ENCODE data around the gene INO80B. TPM values are rescaled to one million over a fixed set of nuclear protein-coding genes. Genes with fewer than 3 reads are reported as not detected.
A peak's percentile ranks its signal among the peaks of the same experiment; 100 is the strongest.

The INO80B gene
- total RNA-seq, 1 donor from 2014 or later, result 32.7 TPM

DNA sequence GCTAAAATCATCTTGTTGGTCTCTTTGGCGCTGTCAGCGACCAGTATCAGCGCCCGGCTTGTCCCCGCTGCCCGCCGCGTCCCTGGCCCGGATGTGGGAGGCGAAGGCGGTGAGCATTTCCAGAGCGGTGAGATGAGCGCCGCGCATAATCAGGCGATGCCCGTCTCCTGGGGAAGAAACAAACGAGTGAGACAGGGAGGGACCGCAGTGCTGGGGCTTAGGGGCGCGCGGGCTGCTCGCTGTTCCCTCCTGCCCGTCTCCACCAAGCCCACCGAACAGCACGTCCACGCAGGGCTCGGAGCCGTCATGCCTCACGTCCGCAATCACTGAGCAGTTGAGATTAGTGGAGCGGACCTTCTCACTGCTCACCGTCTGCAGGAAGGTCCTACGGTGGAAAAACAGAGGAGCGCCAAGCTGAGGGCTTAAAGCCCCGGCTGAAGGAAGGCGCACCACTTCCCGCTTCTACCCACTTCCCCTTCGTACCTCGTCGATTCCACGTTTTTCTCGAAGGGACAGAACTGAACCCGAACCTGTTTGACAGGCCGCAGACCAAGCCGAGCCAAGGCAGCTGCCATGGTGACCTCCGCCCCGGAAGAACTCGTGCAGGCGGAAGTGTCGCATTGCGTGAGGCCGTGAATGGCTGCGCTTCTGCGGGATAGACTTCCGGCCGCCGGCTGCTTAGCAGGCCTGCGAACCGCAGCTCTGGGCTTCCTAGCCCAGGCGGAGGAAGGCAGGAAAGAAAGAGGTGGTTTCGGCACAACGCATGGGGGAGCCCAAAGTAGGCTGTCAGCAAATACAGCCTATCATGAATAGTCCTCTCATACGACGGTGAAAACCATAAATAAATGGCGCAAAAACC, 17.4 kb downstream of the INO80B start, which contains the start of gene MRPL53:
Gene MRPL53, minus strand, starts transcription at position 595 of the 859 bp plus-strand sequence. Its CDS starts 20 bp downstream, at position 575.
- Histone ChIP-seq H3K27me3 (no peaks in the 10 kb centered on the region), H3K4me3 (peak within 1 kb of the TSS; percentile 60 to 91), H3K9me3 (no peaks in the 10 kb centered on the region), H3K27ac (peak within 1 kb of the TSS; percentile 84), H3K4me1 (peaks cover 22% of the 10 kb centered on the region), H3K36me3 (peaks cover 0 to 16% of the 10 kb centered on the region in 2 donors)
- intact Hi-C loops (cut with DNase I), result no loop called here
- DNase-seq (ENCODE audit: extremely low spot score in 2 of 2), result no peak
- TF ChIP-seq, protein P1, sequence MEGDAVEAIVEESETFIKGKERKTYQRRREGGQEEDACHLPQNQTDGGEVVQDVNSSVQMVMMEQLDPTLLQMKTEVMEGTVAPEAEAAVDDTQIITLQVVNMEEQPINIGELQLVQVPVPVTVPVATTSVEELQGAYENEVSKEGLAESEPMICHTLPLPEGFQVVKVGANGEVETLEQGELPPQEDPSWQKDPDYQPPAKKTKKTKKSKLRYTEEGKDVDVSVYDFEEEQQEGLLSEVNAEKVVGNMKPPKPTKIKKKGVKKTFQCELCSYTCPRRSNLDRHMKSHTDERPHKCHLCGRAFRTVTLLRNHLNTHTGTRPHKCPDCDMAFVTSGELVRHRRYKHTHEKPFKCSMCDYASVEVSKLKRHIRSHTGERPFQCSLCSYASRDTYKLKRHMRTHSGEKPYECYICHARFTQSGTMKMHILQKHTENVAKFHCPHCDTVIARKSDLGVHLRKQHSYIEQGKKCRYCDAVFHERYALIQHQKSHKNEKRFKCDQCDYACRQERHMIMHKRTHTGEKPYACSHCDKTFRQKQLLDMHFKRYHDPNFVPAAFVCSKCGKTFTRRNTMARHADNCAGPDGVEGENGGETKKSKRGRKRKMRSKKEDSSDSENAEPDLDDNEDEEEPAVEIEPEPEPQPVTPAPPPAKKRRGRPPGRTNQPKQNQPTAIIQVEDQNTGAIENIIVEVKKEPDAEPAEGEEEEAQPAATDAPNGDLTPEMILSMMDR (IDR thresholded peaks at IDR 0.05), result no peak
- peak; percentile 96 for TF ChIP-seq POLR2AphosphoS5 (IDR thresholded peaks at IDR 0.05; ENCODE audit: insufficient read depth in 1 of 2, low read depth in 1 of 2)
- TF ChIP-seq POLR2A (IDR thresholded peaks at IDR 0.05), result peak in 1 of 2 donors; percentile 37

DNA sequence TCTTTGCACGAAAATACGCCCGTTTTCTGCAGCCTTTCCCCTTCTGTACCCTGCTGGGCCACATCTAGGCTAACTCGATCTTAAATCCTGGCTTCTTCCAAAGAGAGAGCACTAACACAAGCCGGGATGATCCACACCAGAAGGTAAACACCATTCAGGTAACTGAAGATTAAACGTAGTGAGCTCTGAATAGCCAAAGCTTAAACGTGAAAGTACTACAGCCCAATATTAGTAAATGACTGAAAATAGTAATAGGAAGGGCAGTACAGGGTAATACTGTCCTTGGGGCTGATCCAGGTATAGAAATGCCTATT, 18.0 kb downstream of the INO80B start:
- DNase-seq (ENCODE audit: extremely low spot score in 2 of 2), result no peak
- intact Hi-C loops (cut with DNase I), result no loop called here
- Histone ChIP-seq H3K9me3 (no peaks in the 10 kb centered on the region), H3K4me3 (peak overlapping the region; percentile 60 to 91), H3K4me1 (peaks cover 22% of the 10 kb centered on the region), H3K27ac (peak overlapping the region; percentile 84), H3K36me3 (peaks cover 0 to 20% of the 10 kb centered on the region in 2 donors), H3K27me3 (no peaks in the 10 kb centered on the region)
- TF ChIP-seq POLR2AphosphoS5 (IDR thresholded peaks at IDR 0.05; ENCODE audit: insufficient read depth in 1 of 2, low read depth in 1 of 2) (no peak), POLR2A (IDR thresholded peaks at IDR 0.05) (no peak)
- TF ChIP-seq, protein P1 (IDR thresholded peaks at IDR 0.05), result no peak

DNA sequence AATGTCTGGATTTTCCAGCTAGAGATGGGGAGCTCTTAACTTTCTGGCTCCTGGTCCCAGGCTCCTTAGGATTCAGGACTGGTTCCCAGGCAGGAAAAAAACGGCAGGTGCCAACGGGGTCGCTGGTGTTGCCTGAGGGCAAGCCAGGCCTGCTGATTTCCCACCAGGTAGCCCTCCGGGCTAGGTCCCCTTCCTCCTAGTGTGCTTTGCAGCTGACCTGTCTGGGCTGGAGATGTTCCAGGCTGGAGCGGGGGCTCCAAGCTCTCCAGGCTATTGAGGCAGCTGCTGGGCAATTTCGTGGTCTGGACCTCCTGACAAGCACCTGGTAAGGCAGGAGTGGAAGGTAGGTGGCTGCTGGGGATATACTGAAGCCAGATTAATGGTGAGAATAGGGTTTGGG, 19.6 kb downstream of the INO80B start:
- intact Hi-C loops (cut with DNase I), result no loop called here

DNA sequence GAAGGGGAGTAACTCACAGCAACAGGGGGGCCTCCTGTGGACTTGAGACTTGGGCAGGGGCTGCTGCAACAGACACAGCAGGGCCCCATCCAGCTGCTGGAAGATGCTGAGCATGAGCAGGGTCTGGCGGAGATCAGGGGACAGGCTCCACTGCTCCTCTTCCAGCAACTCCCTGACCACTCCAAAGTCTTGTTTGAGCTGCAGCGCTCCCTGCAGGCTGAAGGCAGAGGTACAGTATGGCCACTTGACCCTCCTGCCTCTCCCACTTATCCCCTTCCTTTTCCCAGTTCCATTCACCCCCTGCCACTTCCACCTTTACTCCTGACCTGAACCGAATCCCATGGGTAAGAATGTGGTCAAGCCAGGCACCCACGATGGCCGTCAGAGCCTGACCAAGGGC, 20.0 kb downstream of the INO80B start:
- DNase-seq (ENCODE audit: extremely low spot score in 2 of 2), result no peak
- Histone ChIP-seq H3K27ac (no peak overlapping the region), H3K9me3 (no peaks in the 10 kb centered on the region), H3K4me1 (peaks cover 23% of the 10 kb centered on the region), H3K36me3 (peaks cover 0 to 20% of the 10 kb centered on the region in 2 donors), H3K27me3 (no peaks in the 10 kb centered on the region), H3K4me3 (no peak overlapping the region)
- no peak for TF ChIP-seq POLR2A (IDR thresholded peaks at IDR 0.05)
- no peak for TF ChIP-seq POLR2AphosphoS5 (IDR thresholded peaks at IDR 0.05; ENCODE audit: insufficient read depth in 1 of 2, low read depth in 1 of 2)
- TF ChIP-seq, protein P1 (IDR thresholded peaks at IDR 0.05), result no peak
- intact Hi-C loops (cut with DNase I), result no loop called here

More for the DNA sequence above, 19.6 kb downstream of the INO80B start:
- Histone ChIP-seq H3K27me3 (no peaks in the 10 kb centered on the region), H3K4me1 (peaks cover 22% of the 10 kb centered on the region), H3K9me3 (no peaks in the 10 kb centered on the region), H3K4me3 (no peak overlapping the region), H3K27ac (no peak overlapping the region), H3K36me3 (peaks cover 0 to 20% of the 10 kb centered on the region in 2 donors)
- TF ChIP-seq, protein P1 (IDR thresholded peaks at IDR 0.05), result no peak
- TF ChIP-seq POLR2AphosphoS5 (IDR thresholded peaks at IDR 0.05; ENCODE audit: insufficient read depth in 1 of 2, low read depth in 1 of 2), result no peak
- no peak for TF ChIP-seq POLR2A (IDR thresholded peaks at IDR 0.05)
- DNase-seq (ENCODE audit: extremely low spot score in 2 of 2), result peak in 1 of 2 donors; percentile 84

DNA sequence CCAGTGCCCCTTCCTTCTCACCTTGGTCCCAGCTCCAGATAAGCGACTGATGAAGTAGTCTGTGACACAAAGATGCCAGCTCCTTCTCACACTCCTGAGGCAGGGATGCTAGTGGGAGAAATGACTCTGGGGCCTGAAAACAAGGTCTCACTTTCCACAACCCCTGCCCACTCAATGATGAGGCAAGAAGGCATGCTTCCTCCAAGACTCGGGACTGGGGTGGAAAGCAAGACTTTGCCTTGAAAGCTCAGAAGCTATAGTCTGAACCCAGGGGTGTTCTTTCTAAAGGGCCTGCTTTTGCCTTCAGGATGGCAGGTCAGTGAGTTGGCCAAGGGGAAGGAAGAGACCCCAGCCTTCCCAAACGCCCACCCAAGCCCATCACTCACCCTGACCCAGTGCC, 26.5 kb downstream of the INO80B start:
- TF ChIP-seq POLR2AphosphoS5 (IDR thresholded peaks at IDR 0.05; ENCODE audit: insufficient read depth in 1 of 2, low read depth in 1 of 2), result no peak
- TF ChIP-seq POLR2A (IDR thresholded peaks at IDR 0.05), result no peak
- TF ChIP-seq, protein P1 (IDR thresholded peaks at IDR 0.05), result no peak
- H3K9me3 ChIP-seq, result no peaks in the 10 kb centered on the region
- intact Hi-C loops (cut with DNase I), result loop anchor here (10.0 kb wide), 1 partner anchor 747 kb away; the partner anchor contains the start of gene TPRKB
- H3K4me3 ChIP-seq, result peak overlapping the region; percentile 75 to 79
- H3K4me1 ChIP-seq, result peaks cover 35% of the 10 kb centered on the region
- DNase-seq (ENCODE audit: extremely low spot score in 2 of 2), result no peak
- no peak overlapping the region for H3K27ac ChIP-seq
- H3K36me3 ChIP-seq, result peaks cover 0 to 5% of the 10 kb centered on the region in 2 donors
- no peaks in the 10 kb centered on the region for H3K27me3 ChIP-seq

Measured in vagina (tissue), 2 donors.